H9 (cell line): ENCODE results near the gene ELOVL6. TPM values are rescaled to one million over a fixed set of nuclear protein-coding genes. Genes with fewer than 3 reads are reported as not detected.

Experiments
- DNase-seq: peaks from one replicate; pipeline ENCODE4 v3.0.0-alpha.2; 2017
- H2AFZ ChIP-seq: one replicate; pipeline ENCODE4 v1.6.1; 2013; ENCODE audit warnings: mild to moderate bottlenecking, low read length, control low read depth, moderate library complexity
- H2AK5ac ChIP-seq: 2 replicates; pipeline ENCODE4 v1.6.1; 2013; ENCODE audit warnings: low read length, control low read depth, mixed read lengths; ENCODE audit not compliant: insufficient read length
- H2BK120ac ChIP-seq: one replicate; pipeline ENCODE4 v1.6.1; 2013; ENCODE audit warnings: low read depth, mild to moderate bottlenecking, low read length, control low read depth, inconsistent platforms; ENCODE audit not compliant: poor library complexity, severe bottlenecking
- H2BK12ac ChIP-seq: 2 replicates; pipeline ENCODE4 v1.6.1; 2013; ENCODE audit warnings: low read length, control low read depth, mixed read lengths, low read depth; ENCODE audit not compliant: insufficient read length
- H2BK15ac ChIP-seq: 2 replicates; pipeline ENCODE4 v1.6.1; 2013; ENCODE audit warnings: low read depth, low read length, control low read depth
- H2BK20ac ChIP-seq: one replicate; pipeline ENCODE4 v1.6.1; 2013; ENCODE audit warnings: low read depth, mild to moderate bottlenecking, low read length, control low read depth, inconsistent platforms; ENCODE audit not compliant: poor library complexity, severe bottlenecking
- H2BK5ac ChIP-seq: 2 replicates; pipeline ENCODE4 v1.6.1; 2013; ENCODE audit warnings: low read length, control low read depth, mixed read lengths; ENCODE audit not compliant: insufficient read length
- H3K14ac ChIP-seq: 2 replicates; pipeline ENCODE4 v1.6.1; 2013; ENCODE audit warnings: low read length, control low read depth; ENCODE audit not compliant: insufficient read depth
- H3K18ac ChIP-seq: 2 replicates; pipeline ENCODE4 v1.6.1; 2013; ENCODE audit warnings: low read depth, mild to moderate bottlenecking, mixed read lengths, low read length, control low read depth; ENCODE audit not compliant: insufficient read length
- H3K23ac ChIP-seq: 2 replicates; pipeline ENCODE4 v1.6.1; 2013; ENCODE audit warnings: low read length, control low read depth, mixed read lengths, low read depth; ENCODE audit not compliant: insufficient read length
- H3K23me2 ChIP-seq: 2 replicates; pipeline ENCODE4 v1.6.1; 2013; ENCODE audit warnings: low read depth, mild to moderate bottlenecking, mixed read lengths, low read length, control low read depth; ENCODE audit not compliant: insufficient read length, poor library complexity, severe bottlenecking
- H3K27ac ChIP-seq: 2 replicates; pipeline ENCODE4 v1.5.1; 2013; ENCODE audit warnings: low read length, control low read depth, mixed read lengths, low read depth; ENCODE audit not compliant: insufficient read length
- H3K27me3 ChIP-seq: 2 replicates; pipeline ENCODE4 v1.6.1; 2013; ENCODE audit warnings: low read length, control low read depth, inconsistent platforms; ENCODE audit not compliant: insufficient read depth
- H3K4ac ChIP-seq: 2 replicates; pipeline ENCODE4 v1.6.1; 2013; ENCODE audit warnings: low read depth, mild to moderate bottlenecking, control low read depth, inconsistent platforms, low read length, moderate library complexity
- H3K4me1 ChIP-seq: 2 replicates; pipeline ENCODE4 v1.6.1; 2013; ENCODE audit warnings: low read length, control low read depth, inconsistent platforms; ENCODE audit not compliant: insufficient read depth
- H3K4me2 ChIP-seq: 2 replicates; pipeline ENCODE4 v1.6.1; 2013; ENCODE audit warnings: low read length, control low read depth, mixed read lengths; ENCODE audit not compliant: insufficient read length, insufficient read depth
- H3K56ac ChIP-seq: 2 replicates; pipeline ENCODE4 v1.6.1; 2013; ENCODE audit warnings: low read depth, mild to moderate bottlenecking, mixed read lengths, low read length, control low read depth; ENCODE audit not compliant: insufficient read length
- H3K79me1 ChIP-seq: 2 replicates; pipeline ENCODE4 v1.6.1; 2013; ENCODE audit warnings: low read depth, mild to moderate bottlenecking, moderate library complexity, low read length, control low read depth, inconsistent platforms; ENCODE audit not compliant: insufficient read depth, poor library complexity, severe bottlenecking
- H3K79me2 ChIP-seq: 2 replicates; pipeline ENCODE4 v1.6.1; 2013; ENCODE audit warnings: low read length, control low read depth, inconsistent platforms; ENCODE audit not compliant: insufficient read depth
- H3K9ac ChIP-seq: 2 replicates; pipeline ENCODE4 v1.6.1; 2013; ENCODE audit warnings: low read length, control low read depth, mixed read lengths; ENCODE audit not compliant: insufficient read length; ENCODE audit errors: extremely low read depth
- H3K9me3 ChIP-seq: one replicate; pipeline ENCODE4 v1.6.1; 2013; ENCODE audit warnings: low read depth, low read length, inconsistent platforms; ENCODE audit not compliant: control insufficient read depth
- H3T11ph ChIP-seq: one replicate; pipeline ENCODE4 v1.6.1; 2013; ENCODE audit warnings: mild to moderate bottlenecking, low read length, control low read depth, inconsistent platforms
- H4K20me1 ChIP-seq: one replicate; pipeline ENCODE4 v1.6.1; 2013; ENCODE audit not compliant: control insufficient read depth, insufficient read length, insufficient read depth
- H4K5ac ChIP-seq: 2 replicates; pipeline ENCODE4 v1.6.1; 2013; ENCODE audit warnings: low read depth, mild to moderate bottlenecking, mixed read lengths, low read length, control low read depth; ENCODE audit not compliant: insufficient read length
- H4K8ac ChIP-seq: replicated peaks from 2 replicates; pipeline ENCODE4 v1.6.1; 2013; ENCODE audit warnings: low read length, control low read depth, mixed read lengths, low read depth; ENCODE audit not compliant: insufficient read length
- H4K91ac ChIP-seq: 2 replicates; pipeline ENCODE4 v1.6.1; 2013; ENCODE audit warnings: low read depth, mild to moderate bottlenecking, moderate library complexity, mixed read lengths, low read length, control low read depth; ENCODE audit not compliant: insufficient read length
- H3K27ac Mint-ChIP-seq, 3 experiments: 2 replicates in 2 of 3; 3 replicates in 1 of 3; pipeline ENCODE4 v1.8.0; 2020 to 2021; ENCODE audit warnings: mixed read lengths in 3 of 3, mild to moderate bottlenecking in 1 of 3, moderate library complexity in 1 of 3
- H3K27me3 Mint-ChIP-seq: 2 replicates; pipeline ENCODE4 v1.8.0; 2021; ENCODE audit warnings: low read depth, mild to moderate bottlenecking, moderate library complexity, mixed read lengths
- H3K36me3 Mint-ChIP-seq, 3 experiments: 2 replicates in 2 of 3; 3 replicates in 1 of 3; pipeline ENCODE4 v1.8.0; 2020 to 2021; ENCODE audit warnings: low read depth in 3 of 3, mixed read lengths in 3 of 3; ENCODE audit not compliant: insufficient read depth in 1 of 3
- H3K4me1 Mint-ChIP-seq, 2 experiments: 2 replicates each; pipeline ENCODE4 v1.8.0; 2020; ENCODE audit warnings: mixed read lengths in 2 of 2
- H3K4me3 Mint-ChIP-seq, 2 experiments: 2 replicates in 1 of 2; 3 replicates in 1 of 2; pipeline ENCODE4 v1.8.0; 2020 to 2021; ENCODE audit warnings: mild to moderate bottlenecking in 2 of 2, mixed read lengths in 2 of 2, moderate library complexity in 1 of 2
- H3K9me3 Mint-ChIP-seq, 2 experiments: 2 replicates in 1 of 2; 3 replicates in 1 of 2; pipeline ENCODE4 v1.8.0; 2020; ENCODE audit warnings: mild to moderate bottlenecking in 2 of 2, mixed read lengths in 2 of 2, moderate library complexity in 1 of 2
- WGBS: extraction: QIAGEN DNeasy Blood & Tissue Kit; methylation state at CpG from one replicate; pipeline ENCODE4 v1.1.7; 2013; ENCODE audit warnings: missing lambda C conversion rate, low lambda C conversion rate, mixed read lengths; ENCODE audit not compliant: insufficient read length; ENCODE audit errors: extremely low coverage; 5-methylcytosine and 5-hydroxymethylcytosine counted together
- total RNA-seq: library from RNA; stranded (reverse); gene quantifications from 2 replicates; pipeline ENCODE4 v1.2.1, GENCODE V29; 2021
- TF ChIP-seq, protein P1 (sequence below): fragments of 200-600 bp; sonication (generic); conservative IDR thresholded peaks from 3 replicates; pipeline ENCODE4 v1.8.0; 2021; ENCODE audit warnings: antibody characterized with exemption, mild to moderate bottlenecking

ELOVL6 gene
- total RNA-seq, 1 experiment from 2014 or later, result 64.6 TPM

DNA sequence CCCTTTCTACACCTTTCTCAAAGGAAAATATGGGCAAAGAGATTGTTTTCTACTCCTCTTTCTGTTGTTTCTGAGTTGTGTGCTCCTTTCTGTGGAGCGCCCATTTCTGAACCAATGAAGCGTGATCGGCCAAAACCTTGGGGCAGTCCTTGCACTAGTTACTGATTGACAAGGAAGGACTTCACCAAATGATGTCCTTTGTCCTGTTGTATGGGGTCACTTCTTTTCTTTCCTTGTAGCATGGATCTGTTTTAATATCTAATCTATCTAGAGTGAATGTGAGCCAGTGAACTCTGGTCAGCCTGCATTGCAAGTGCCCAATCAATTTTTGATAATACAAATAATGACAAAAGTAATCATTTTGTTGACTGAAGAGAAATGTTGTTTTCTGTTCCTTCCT, 191.2 kb downstream of the ELOVL6 start:
- H3K36me3 Mint-ChIP-seq, result no peaks in the 10 kb centered on the region
- peaks cover 3 to 4% of the 10 kb centered on the region in 2 experiments; a peak in 3 of 4 replicates for H3K4me1 Mint-ChIP-seq
- H3K23me2 ChIP-seq, result no peaks in the 10 kb centered on the region

More for the DNA sequence above, 191.2 kb downstream of the ELOVL6 start:
- H4K5ac ChIP-seq, result no peak overlapping the region
- no peak overlapping the region for H4K8ac ChIP-seq
- no peak overlapping the region for H2AK5ac ChIP-seq
- H3K27ac ChIP-seq, result no peak overlapping the region
- H3K79me2 ChIP-seq, result no peaks in the 10 kb centered on the region
- no peak overlapping the region for H2BK15ac ChIP-seq
- no peak overlapping the region for H3K9ac ChIP-seq
- no peak overlapping the region for H4K91ac ChIP-seq
- no peaks in the 10 kb centered on the region for H4K20me1 ChIP-seq
- H3K4me3 Mint-ChIP-seq, result no peak overlapping the region
- H3K9me3 Mint-ChIP-seq, result no peaks in the 10 kb centered on the region
- H3K23ac ChIP-seq, result no peak overlapping the region
- H3K4ac ChIP-seq, result no peak overlapping the region
- no peak overlapping the region for H2BK20ac ChIP-seq
- no peak overlapping the region for H3K27ac Mint-ChIP-seq
- no CpG with 5 or more reads among the region's 3 CpGs for WGBS
- H2AFZ ChIP-seq, result no peak overlapping the region
- no peak overlapping the region for H2BK12ac ChIP-seq
- TF ChIP-seq, protein P1, sequence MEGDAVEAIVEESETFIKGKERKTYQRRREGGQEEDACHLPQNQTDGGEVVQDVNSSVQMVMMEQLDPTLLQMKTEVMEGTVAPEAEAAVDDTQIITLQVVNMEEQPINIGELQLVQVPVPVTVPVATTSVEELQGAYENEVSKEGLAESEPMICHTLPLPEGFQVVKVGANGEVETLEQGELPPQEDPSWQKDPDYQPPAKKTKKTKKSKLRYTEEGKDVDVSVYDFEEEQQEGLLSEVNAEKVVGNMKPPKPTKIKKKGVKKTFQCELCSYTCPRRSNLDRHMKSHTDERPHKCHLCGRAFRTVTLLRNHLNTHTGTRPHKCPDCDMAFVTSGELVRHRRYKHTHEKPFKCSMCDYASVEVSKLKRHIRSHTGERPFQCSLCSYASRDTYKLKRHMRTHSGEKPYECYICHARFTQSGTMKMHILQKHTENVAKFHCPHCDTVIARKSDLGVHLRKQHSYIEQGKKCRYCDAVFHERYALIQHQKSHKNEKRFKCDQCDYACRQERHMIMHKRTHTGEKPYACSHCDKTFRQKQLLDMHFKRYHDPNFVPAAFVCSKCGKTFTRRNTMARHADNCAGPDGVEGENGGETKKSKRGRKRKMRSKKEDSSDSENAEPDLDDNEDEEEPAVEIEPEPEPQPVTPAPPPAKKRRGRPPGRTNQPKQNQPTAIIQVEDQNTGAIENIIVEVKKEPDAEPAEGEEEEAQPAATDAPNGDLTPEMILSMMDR, result no peak
- no peak overlapping the region for H3K18ac ChIP-seq
- no peaks in the 10 kb centered on the region for H3K79me1 ChIP-seq
- no peak overlapping the region for H3T11ph ChIP-seq
- H3K14ac ChIP-seq, result no peak overlapping the region
- H2BK120ac ChIP-seq, result no peak overlapping the region
- H2BK5ac ChIP-seq, result no peak overlapping the region
- no peaks in the 10 kb centered on the region; the same call in 1 of the 2 replicates for H3K4me1 ChIP-seq
- H3K56ac ChIP-seq, result no peak overlapping the region
- H3K9me3 ChIP-seq, result no peaks in the 10 kb centered on the region
- DNase-seq, result no peak
- H3K27me3 Mint-ChIP-seq, result no peaks in the 10 kb centered on the region
- H3K4me2 ChIP-seq, result no peak overlapping the region
- no peaks in the 10 kb centered on the region for H3K27me3 ChIP-seq
